Measurements from ENCODE around the gene PSEN1. TPM values are rescaled to one million over a fixed set of nuclear protein-coding genes. Genes with fewer than 3 reads are reported as not detected.

The PSEN1 gene
- total RNA-seq, 1 experiment from 2014 or later: 49.9 TPM

DNA sequence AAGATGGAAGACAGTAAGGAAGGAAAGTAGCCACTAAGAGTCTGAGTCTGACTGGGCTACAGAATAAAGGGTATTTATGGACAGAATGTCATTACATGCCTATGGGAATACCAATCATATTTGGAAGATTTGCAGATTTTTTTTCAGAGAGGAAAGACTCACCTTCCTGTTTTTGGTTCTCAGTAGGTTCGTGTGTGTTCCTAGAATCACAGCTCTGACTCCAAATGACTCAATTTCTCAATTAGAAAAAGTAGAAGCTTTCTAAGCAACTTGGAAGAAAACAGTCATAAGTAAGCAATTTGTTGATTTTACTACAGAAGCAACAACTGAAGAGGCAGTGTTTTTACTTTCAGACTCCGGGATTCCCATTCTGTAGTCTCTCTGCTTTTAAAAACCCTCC lies 85.6 kb downstream of the PSEN1 start:
- H3K27me3 Mint-ChIP-seq (ENCODE audit: low read depth): no peaks in the 10 kb centered on the region
- WGBS (ENCODE audit: extremely low coverage, insufficient read length, low lambda C conversion rate): no CpG with 5 or more reads among the region's 2 CpGs
- Histone ChIP-seq H3K4ac (ENCODE audit: low read depth, low read length) (no peak overlapping the region), H2BK5ac (ENCODE audit: insufficient read length, low read length) (no peak overlapping the region), H3K27me3 (ENCODE audit: insufficient read depth, low read length) (no peaks in the 10 kb centered on the region), H4K91ac (ENCODE audit: insufficient read length, low read depth, low read length) (no peak overlapping the region), H3K23me2 (ENCODE audit: insufficient read length, low read depth, low read length, poor library complexity, severe bottlenecking) (no peaks in the 10 kb centered on the region), H2BK15ac (ENCODE audit: low read depth, low read length) (no peak overlapping the region), H3K14ac (ENCODE audit: insufficient read depth, low read length) (no peak overlapping the region), H4K5ac (ENCODE audit: insufficient read length, low read depth, low read length) (no peak overlapping the region), H4K20me1 (ENCODE audit: control insufficient read depth, insufficient read depth, insufficient read length) (no peaks in the 10 kb centered on the region), H3K4me1 (ENCODE audit: insufficient read depth, low read length) (peaks cover 4% of the 10 kb centered on the region; the same call in 1 of the 2 replicates), H2BK20ac (ENCODE audit: low read depth, low read length, poor library complexity, severe bottlenecking) (no peak overlapping the region), H3K9ac (ENCODE audit: extremely low read depth, insufficient read length, low read length) (no peak overlapping the region), H3K27ac (ENCODE audit: insufficient read length, low read depth, low read length) (no peak overlapping the region), H2AFZ (ENCODE audit: low read length) (no peak overlapping the region), H2BK12ac (ENCODE audit: insufficient read length, low read depth, low read length) (no peak overlapping the region), H2BK120ac (ENCODE audit: low read depth, low read length, poor library complexity, severe bottlenecking) (no peak overlapping the region), H3K9me3 (ENCODE audit: control insufficient read depth, low read depth, low read length) (no peaks in the 10 kb centered on the region), H3K56ac (ENCODE audit: insufficient read length, low read depth, low read length) (no peak overlapping the region), H4K8ac (replicated peaks; ENCODE audit: insufficient read length, low read depth, low read length) (no peak overlapping the region), H3T11ph (ENCODE audit: low read length) (no peak overlapping the region), H2AK5ac (ENCODE audit: insufficient read length, low read length) (no peak overlapping the region), H3K23ac (ENCODE audit: insufficient read length, low read depth, low read length) (no peak overlapping the region), H3K79me1 (ENCODE audit: insufficient read depth, low read depth, low read length, poor library complexity, severe bottlenecking) (no peaks in the 10 kb centered on the region), H3K18ac (ENCODE audit: insufficient read length, low read depth, low read length) (no peak overlapping the region), H3K79me2 (ENCODE audit: insufficient read depth, low read length) (no peaks in the 10 kb centered on the region), H3K4me2 (ENCODE audit: insufficient read depth, insufficient read length, low read length) (no peak overlapping the region)
- H3K27ac Mint-ChIP-seq: no peak overlapping the region
- peaks cover 9 to 33% (median 32%) of the 10 kb centered on the region in 3 experiments; a peak in 5 of 7 replicates for H3K36me3 Mint-ChIP-seq (ENCODE audit: insufficient read depth in 1 of 3, low read depth in 3 of 3)
- no peak overlapping the region for H3K4me3 Mint-ChIP-seq
- no peak for DNase-seq
- no peaks in the 10 kb centered on the region for H3K9me3 Mint-ChIP-seq
- TF ChIP-seq, protein P1, sequence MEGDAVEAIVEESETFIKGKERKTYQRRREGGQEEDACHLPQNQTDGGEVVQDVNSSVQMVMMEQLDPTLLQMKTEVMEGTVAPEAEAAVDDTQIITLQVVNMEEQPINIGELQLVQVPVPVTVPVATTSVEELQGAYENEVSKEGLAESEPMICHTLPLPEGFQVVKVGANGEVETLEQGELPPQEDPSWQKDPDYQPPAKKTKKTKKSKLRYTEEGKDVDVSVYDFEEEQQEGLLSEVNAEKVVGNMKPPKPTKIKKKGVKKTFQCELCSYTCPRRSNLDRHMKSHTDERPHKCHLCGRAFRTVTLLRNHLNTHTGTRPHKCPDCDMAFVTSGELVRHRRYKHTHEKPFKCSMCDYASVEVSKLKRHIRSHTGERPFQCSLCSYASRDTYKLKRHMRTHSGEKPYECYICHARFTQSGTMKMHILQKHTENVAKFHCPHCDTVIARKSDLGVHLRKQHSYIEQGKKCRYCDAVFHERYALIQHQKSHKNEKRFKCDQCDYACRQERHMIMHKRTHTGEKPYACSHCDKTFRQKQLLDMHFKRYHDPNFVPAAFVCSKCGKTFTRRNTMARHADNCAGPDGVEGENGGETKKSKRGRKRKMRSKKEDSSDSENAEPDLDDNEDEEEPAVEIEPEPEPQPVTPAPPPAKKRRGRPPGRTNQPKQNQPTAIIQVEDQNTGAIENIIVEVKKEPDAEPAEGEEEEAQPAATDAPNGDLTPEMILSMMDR (conservative IDR thresholded peaks at IDR 0.05): no peak
- peaks cover 19 to 22% of the 10 kb centered on the region in 2 experiments for H3K4me1 Mint-ChIP-seq
